Activated CD4-positive, alpha-beta T cell treated with anti-CD3 and anti-CD28 coated beads, Interleukin-2, amount 10 ng/mL, durations not matched to agents 7 days and 5 days (primary cell): ENCODE results near the gene OR2T27. TPM values are rescaled to one million over a fixed set of nuclear protein-coding genes. Genes with fewer than 3 reads are reported as not detected.
"Not testable (repeated sequence)": the region's sequence is repeated elsewhere in the genome, so short reads cannot be mapped to it uniquely, and the experiment has no call there.

Experiments
- CTCF ChIA-PET: fragments of 350-600 bp; sonication (Branson Sonifier 250); formaldehyde crosslinking; loops from one replicate; lab custom pipeline; 2021; ENCODE audit warnings: antibody characterized with exemption; lab: Charles Lee
- POLR2A ChIA-PET: fragments of 350-600 bp; sonication (Branson Sonifier 250); formaldehyde crosslinking; loops from one replicate; lab custom pipeline; 2021; ENCODE audit warnings: antibody characterized with exemption; lab: Charles Lee
- DNase-seq: peaks from one replicate; pipeline ENCODE4 v3.0.0-alpha.2; 2020
- H3K27ac Mint-ChIP-seq: one replicate; pipeline ENCODE4 v1.8.0; 2021; ENCODE audit warnings: mild to moderate bottlenecking, moderate library complexity, mixed read lengths
- H3K27me3 Mint-ChIP-seq: one replicate; pipeline ENCODE4 v1.8.0; 2021; ENCODE audit warnings: mixed read lengths
- H3K36me3 Mint-ChIP-seq: one replicate; pipeline ENCODE4 v1.8.0; 2021; ENCODE audit warnings: low read depth, mixed read lengths
- H3K4me1 Mint-ChIP-seq: one replicate; pipeline ENCODE4 v1.8.0; 2021; ENCODE audit warnings: mixed read lengths
- H3K4me3 Mint-ChIP-seq: one replicate; pipeline ENCODE4 v1.8.0; 2021; ENCODE audit warnings: mild to moderate bottlenecking, moderate library complexity, mixed read lengths
- H3K9me3 Mint-ChIP-seq: one replicate; pipeline ENCODE4 v1.8.0; 2021; ENCODE audit warnings: mixed read lengths
- total RNA-seq, 2 experiments: library from RNA; stranded (reverse); gene quantifications; one replicate each; pipeline ENCODE4 v1.2.3, GENCODE V29; 2021

The OR2T27 gene
- total RNA-seq, 2 experiments from 2014 or later = not detected

GRCh38 chr1:248670003-248670402 lies 14.7 kb upstream of the OR2T27 start:
- Mint-ChIP-seq H3K36me3 (no peaks in the 10 kb centered on the region), H3K4me1 (no peaks in the 10 kb centered on the region), H3K27me3 (no peaks in the 10 kb centered on the region), H3K27ac (no peak overlapping the region), H3K9me3 (peaks cover 8% of the 10 kb centered on the region), H3K4me3 (no peak overlapping the region)
- no peak for DNase-seq
- POLR2A ChIA-PET = no interaction called here
- CTCF ChIA-PET = no interaction called here

- H3K36me3 Mint-ChIP-seq, H3K4me3 Mint-ChIP-seq, H3K27me3 Mint-ChIP-seq, H3K27ac Mint-ChIP-seq, POLR2A ChIA-PET, DNase-seq, H3K9me3 Mint-ChIP-seq, H3K4me1 Mint-ChIP-seq, CTCF ChIA-PET: not testable (repeated sequence)
Observed at GRCh38 chr1:248663453-248664328, 8.4 kb upstream of the OR2T27 start.

- H3K36me3 Mint-ChIP-seq, H3K27me3 Mint-ChIP-seq, POLR2A ChIA-PET, H3K4me1 Mint-ChIP-seq, H3K9me3 Mint-ChIP-seq, H3K4me3 Mint-ChIP-seq, H3K27ac Mint-ChIP-seq, DNase-seq, CTCF ChIA-PET: not testable (repeated sequence)
Observed at GRCh38 chr1:248656797-248657196, 1.5 kb upstream of the OR2T27 start.

- H3K27ac Mint-ChIP-seq, H3K36me3 Mint-ChIP-seq, H3K4me3 Mint-ChIP-seq, CTCF ChIA-PET, POLR2A ChIA-PET, DNase-seq, H3K4me1 Mint-ChIP-seq, H3K27me3 Mint-ChIP-seq, H3K9me3 Mint-ChIP-seq: not testable (repeated sequence)
Observed at GRCh38 chr1:248648770-248649536, 6.4 kb downstream of the OR2T27 start.

GRCh38 chr1:248645178-248645577 lies 10.2 kb downstream of the OR2T27 start, which contains the start of gene OR2T35:
Gene OR2T35 (minus strand): TSS chr1:248645278. CDS start chr1:248639258, 6,020 bp downstream.
- H3K27me3 Mint-ChIP-seq, H3K9me3 Mint-ChIP-seq, POLR2A ChIA-PET, CTCF ChIA-PET, H3K36me3 Mint-ChIP-seq, DNase-seq, H3K27ac Mint-ChIP-seq, H3K4me3 Mint-ChIP-seq, H3K4me1 Mint-ChIP-seq: not testable (repeated sequence)

GRCh38 chr1:248642971-248643651 lies 12.2 kb downstream of the OR2T27 start:
- DNase-seq, CTCF ChIA-PET, H3K27ac Mint-ChIP-seq, H3K4me3 Mint-ChIP-seq, POLR2A ChIA-PET, H3K27me3 Mint-ChIP-seq, H3K36me3 Mint-ChIP-seq, H3K9me3 Mint-ChIP-seq, H3K4me1 Mint-ChIP-seq: not testable (repeated sequence)

GRCh38 chr1:248641583-248641982 lies 13.7 kb downstream of the OR2T27 start:
- POLR2A ChIA-PET, CTCF ChIA-PET, H3K27ac Mint-ChIP-seq, H3K27me3 Mint-ChIP-seq, DNase-seq, H3K36me3 Mint-ChIP-seq, H3K9me3 Mint-ChIP-seq, H3K4me1 Mint-ChIP-seq, H3K4me3 Mint-ChIP-seq: not testable (repeated sequence)

- H3K4me1 Mint-ChIP-seq, H3K27ac Mint-ChIP-seq, DNase-seq, CTCF ChIA-PET, POLR2A ChIA-PET, H3K27me3 Mint-ChIP-seq, H3K36me3 Mint-ChIP-seq, H3K4me3 Mint-ChIP-seq, H3K9me3 Mint-ChIP-seq: not testable (repeated sequence)
Observed at GRCh38 chr1:248640906-248641305, 14.4 kb downstream of the OR2T27 start.

GRCh38 chr1:248639652-248640051 lies 15.7 kb downstream of the OR2T27 start:
- POLR2A ChIA-PET, H3K27ac Mint-ChIP-seq, H3K9me3 Mint-ChIP-seq, CTCF ChIA-PET, DNase-seq, H3K4me3 Mint-ChIP-seq, H3K36me3 Mint-ChIP-seq, H3K4me1 Mint-ChIP-seq, H3K27me3 Mint-ChIP-seq: not testable (repeated sequence)

GRCh38 chr1:248636612-248637011 lies 18.7 kb downstream of the OR2T27 start:
- H3K4me3 Mint-ChIP-seq, H3K27ac Mint-ChIP-seq, POLR2A ChIA-PET, H3K9me3 Mint-ChIP-seq, H3K36me3 Mint-ChIP-seq, H3K4me1 Mint-ChIP-seq, H3K27me3 Mint-ChIP-seq, DNase-seq, CTCF ChIA-PET: not testable (repeated sequence)

- H3K27me3 Mint-ChIP-seq, H3K27ac Mint-ChIP-seq, DNase-seq, POLR2A ChIA-PET, H3K36me3 Mint-ChIP-seq, H3K4me1 Mint-ChIP-seq, H3K4me3 Mint-ChIP-seq, CTCF ChIA-PET, H3K9me3 Mint-ChIP-seq: not testable (repeated sequence)
Observed at GRCh38 chr1:248634991-248635390, 20.3 kb downstream of the OR2T27 start, which contains the start of gene OR2T11. Gene OR2T11 (minus strand): TSS chr1:248635091. CDS start chr1:248627128, 7,963 bp downstream.

GRCh38 chr1:248631354-248632008 lies 23.8 kb downstream of the OR2T27 start:
- Mint-ChIP-seq H3K9me3 (no peaks in the 10 kb centered on the region), H3K27me3 (no peaks in the 10 kb centered on the region), H3K27ac (no peak overlapping the region), H3K4me3 (no peak overlapping the region), H3K4me1 (no peaks in the 10 kb centered on the region), H3K36me3 (no peaks in the 10 kb centered on the region)
- CTCF ChIA-PET = no interaction called here
- POLR2A ChIA-PET = no interaction called here
- no peak for DNase-seq
